ENCODE measurements around the gene TOLLIP. TPM values are rescaled to one million over a fixed set of nuclear protein-coding genes. Genes with fewer than 3 reads are reported as not detected.
A peak's percentile ranks its signal among the peaks of the same experiment; 100 is the strongest.
"Not testable (repeated sequence)": the region's sequence is repeated elsewhere in the genome, so short reads cannot be mapped to it uniquely, and the experiment has no call there.

The TOLLIP gene
- total RNA-seq, 1 donor from 2014 or later, result 65.3 TPM

DNA sequence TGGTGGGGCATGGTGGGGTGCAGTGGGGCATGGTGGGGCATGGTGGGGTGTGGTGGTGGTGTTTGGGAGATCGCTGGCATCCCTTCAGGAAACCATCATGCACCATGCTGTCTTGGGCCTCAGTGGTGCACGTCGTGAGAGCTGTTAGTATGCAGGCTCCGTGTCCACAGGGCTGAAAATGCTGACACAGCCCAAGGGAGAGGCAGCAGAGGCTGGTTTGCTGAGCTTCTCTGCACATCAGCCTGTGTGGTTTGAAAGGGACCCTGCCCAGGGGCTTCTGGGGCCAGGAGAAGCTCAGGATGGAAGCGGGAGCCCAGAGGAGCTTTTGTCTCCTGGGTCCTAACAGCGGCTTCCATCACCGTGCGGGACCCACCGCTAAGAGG lies 56.3 kb downstream of the TOLLIP start:
- DNase-seq (ENCODE audit: low spot score), result no peak
- Mint-ChIP-seq H3K36me3 (ENCODE audit: low read depth, unreplicated experiment) (peaks cover 8% of the 10 kb centered on the region), H3K27ac (ENCODE audit: unreplicated experiment) (no peak overlapping the region), H3K4me3 (ENCODE audit: unreplicated experiment) (no peak overlapping the region), H3K9me3 (ENCODE audit: unreplicated experiment) (no peaks in the 10 kb centered on the region), H3K27me3 (ENCODE audit: unreplicated experiment) (peaks cover 18% of the 10 kb centered on the region), H3K4me1 (ENCODE audit: unreplicated experiment) (no peaks in the 10 kb centered on the region)
- TF ChIP-seq, protein P1, sequence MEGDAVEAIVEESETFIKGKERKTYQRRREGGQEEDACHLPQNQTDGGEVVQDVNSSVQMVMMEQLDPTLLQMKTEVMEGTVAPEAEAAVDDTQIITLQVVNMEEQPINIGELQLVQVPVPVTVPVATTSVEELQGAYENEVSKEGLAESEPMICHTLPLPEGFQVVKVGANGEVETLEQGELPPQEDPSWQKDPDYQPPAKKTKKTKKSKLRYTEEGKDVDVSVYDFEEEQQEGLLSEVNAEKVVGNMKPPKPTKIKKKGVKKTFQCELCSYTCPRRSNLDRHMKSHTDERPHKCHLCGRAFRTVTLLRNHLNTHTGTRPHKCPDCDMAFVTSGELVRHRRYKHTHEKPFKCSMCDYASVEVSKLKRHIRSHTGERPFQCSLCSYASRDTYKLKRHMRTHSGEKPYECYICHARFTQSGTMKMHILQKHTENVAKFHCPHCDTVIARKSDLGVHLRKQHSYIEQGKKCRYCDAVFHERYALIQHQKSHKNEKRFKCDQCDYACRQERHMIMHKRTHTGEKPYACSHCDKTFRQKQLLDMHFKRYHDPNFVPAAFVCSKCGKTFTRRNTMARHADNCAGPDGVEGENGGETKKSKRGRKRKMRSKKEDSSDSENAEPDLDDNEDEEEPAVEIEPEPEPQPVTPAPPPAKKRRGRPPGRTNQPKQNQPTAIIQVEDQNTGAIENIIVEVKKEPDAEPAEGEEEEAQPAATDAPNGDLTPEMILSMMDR (IDR thresholded peaks at IDR 0.05; ENCODE audit: unreplicated experiment), result no peak

DNA sequence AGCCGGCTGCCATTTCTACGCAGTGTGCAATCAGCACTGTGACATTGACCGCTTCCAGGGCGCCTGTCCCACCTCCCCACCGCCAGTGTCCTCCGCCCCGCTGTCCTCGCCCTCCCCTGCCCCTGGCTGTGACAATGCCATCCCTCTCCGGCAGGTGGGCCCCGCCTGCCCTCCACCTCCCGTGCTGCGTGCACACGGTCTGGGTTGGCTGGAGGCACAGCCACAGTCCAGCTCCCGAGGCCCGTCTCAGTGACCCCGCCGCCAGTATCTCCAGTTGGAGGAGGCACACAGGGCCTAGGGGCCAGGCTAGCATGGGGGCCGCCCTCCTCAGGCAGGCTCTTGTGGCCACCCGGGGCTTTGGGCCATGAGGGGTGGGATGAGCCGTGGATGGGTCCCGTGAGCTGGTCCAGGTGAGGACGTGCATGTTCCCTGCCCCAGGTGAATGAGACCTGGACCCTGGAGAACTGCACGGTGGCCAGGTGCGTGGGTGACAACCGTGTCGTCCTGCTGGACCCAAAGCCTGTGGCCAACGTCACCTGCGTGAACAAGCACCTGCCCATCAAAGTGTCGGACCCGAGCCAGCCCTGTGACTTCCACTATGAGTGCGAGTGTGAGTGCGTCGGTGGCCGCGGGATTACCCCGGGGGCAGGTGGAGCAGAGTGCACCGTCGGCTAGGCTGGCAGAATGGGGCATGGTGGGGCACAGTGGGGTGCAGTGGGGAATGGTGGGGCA lies 56.9 kb downstream of the TOLLIP start:
- DNase-seq (ENCODE audit: low spot score), result no peak
- H3K36me3 Mint-ChIP-seq (ENCODE audit: low read depth, unreplicated experiment), result peaks cover 8% of the 10 kb centered on the region
- H3K27me3 Mint-ChIP-seq (ENCODE audit: unreplicated experiment), result peaks cover 18% of the 10 kb centered on the region
- H3K9me3 Mint-ChIP-seq (ENCODE audit: unreplicated experiment), result no peaks in the 10 kb centered on the region
- H3K4me3 Mint-ChIP-seq (ENCODE audit: unreplicated experiment), result peak overlapping the region; percentile 37
- TF ChIP-seq, protein P1 (IDR thresholded peaks at IDR 0.05; ENCODE audit: unreplicated experiment), result no peak
- H3K4me1 Mint-ChIP-seq (ENCODE audit: unreplicated experiment), result no peaks in the 10 kb centered on the region
- H3K27ac Mint-ChIP-seq (ENCODE audit: unreplicated experiment), result no peak overlapping the region

DNA sequence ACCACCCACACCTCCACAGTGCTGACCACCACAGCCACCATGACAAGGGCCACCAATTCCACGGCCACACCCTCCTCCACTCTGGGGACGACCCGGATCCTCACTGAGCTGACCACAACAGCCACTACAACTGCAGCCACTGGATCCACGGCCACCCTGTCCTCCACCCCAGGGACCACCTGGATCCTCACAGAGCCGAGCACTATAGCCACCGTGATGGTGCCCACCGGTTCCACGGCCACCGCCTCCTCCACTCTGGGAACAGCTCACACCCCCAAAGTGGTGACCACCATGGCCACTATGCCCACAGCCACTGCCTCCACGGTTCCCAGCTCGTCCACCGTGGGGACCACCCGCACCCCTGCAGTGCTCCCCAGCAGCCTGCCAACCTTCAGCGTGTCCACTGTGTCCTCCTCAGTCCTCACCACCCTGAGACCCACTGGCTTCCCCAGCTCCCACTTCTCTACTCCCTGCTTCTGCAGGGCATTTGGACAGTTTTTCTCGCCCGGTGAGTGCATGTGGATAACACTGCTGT lies 58.1 kb downstream of the TOLLIP start:
- H3K36me3 Mint-ChIP-seq (ENCODE audit: low read depth, unreplicated experiment), result peaks cover 11% of the 10 kb centered on the region
- H3K4me1 Mint-ChIP-seq (ENCODE audit: unreplicated experiment), result no peaks in the 10 kb centered on the region
- no peak for DNase-seq (ENCODE audit: low spot score)
- peak overlapping the region; percentile 57 for H3K27ac Mint-ChIP-seq (ENCODE audit: unreplicated experiment)
- TF ChIP-seq, protein P1 (IDR thresholded peaks at IDR 0.05; ENCODE audit: unreplicated experiment), result no peak
- H3K27me3 Mint-ChIP-seq (ENCODE audit: unreplicated experiment), result peaks cover 20% of the 10 kb centered on the region
- H3K4me3 Mint-ChIP-seq (ENCODE audit: unreplicated experiment), result no peak overlapping the region
- no peaks in the 10 kb centered on the region for H3K9me3 Mint-ChIP-seq (ENCODE audit: unreplicated experiment)

DNA sequence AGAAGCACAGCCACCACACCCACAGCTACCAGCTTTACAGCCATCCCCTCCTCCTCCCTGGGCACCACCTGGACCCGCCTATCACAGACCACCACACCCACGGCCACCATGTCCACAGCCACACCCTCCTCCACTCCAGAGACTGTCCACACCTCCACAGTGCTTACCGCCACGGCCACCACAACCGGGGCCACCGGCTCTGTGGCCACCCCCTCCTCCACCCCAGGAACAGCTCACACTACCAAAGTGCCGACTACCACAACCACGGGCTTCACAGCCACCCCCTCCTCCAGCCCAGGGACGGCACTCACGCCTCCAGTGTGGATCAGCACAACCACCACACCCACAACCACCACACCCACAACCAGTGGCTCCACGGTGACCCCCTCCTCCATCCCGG lies 59.0 kb downstream of the TOLLIP start:
- not testable (repeated sequence) for H3K4me3 Mint-ChIP-seq (ENCODE audit: unreplicated experiment); H3K4me1 Mint-ChIP-seq (ENCODE audit: unreplicated experiment); DNase-seq (ENCODE audit: low spot score); H3K9me3 Mint-ChIP-seq (ENCODE audit: unreplicated experiment); H3K27ac Mint-ChIP-seq (ENCODE audit: unreplicated experiment)
- peaks cover 23% of the 10 kb centered on the region for H3K27me3 Mint-ChIP-seq (ENCODE audit: unreplicated experiment)
- H3K36me3 Mint-ChIP-seq (ENCODE audit: low read depth, unreplicated experiment), result peaks cover 12% of the 10 kb centered on the region

DNA sequence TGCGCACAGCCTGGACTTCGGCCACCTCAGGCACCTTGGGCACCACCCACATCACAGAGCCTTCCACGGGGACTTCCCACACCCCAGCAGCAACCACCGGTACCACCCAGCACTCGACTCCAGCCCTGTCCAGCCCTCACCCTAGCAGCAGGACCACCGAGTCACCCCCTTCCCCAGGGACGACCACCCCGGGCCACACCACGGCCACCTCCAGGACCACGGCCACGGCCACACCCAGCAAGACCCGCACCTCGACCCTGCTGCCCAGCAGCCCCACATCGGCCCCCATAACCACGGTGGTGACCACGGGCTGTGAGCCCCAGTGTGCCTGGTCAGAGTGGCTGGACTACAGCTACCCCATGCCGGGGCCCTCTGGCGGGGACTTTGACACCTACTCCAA lies 60.5 kb downstream of the TOLLIP start:
- not testable (repeated sequence) for H3K27ac Mint-ChIP-seq (ENCODE audit: unreplicated experiment); H3K9me3 Mint-ChIP-seq (ENCODE audit: unreplicated experiment); DNase-seq (ENCODE audit: low spot score); H3K4me1 Mint-ChIP-seq (ENCODE audit: unreplicated experiment); H3K4me3 Mint-ChIP-seq (ENCODE audit: unreplicated experiment)
- Mint-ChIP-seq H3K36me3 (ENCODE audit: low read depth, unreplicated experiment) (peaks cover 12% of the 10 kb centered on the region), H3K27me3 (ENCODE audit: unreplicated experiment) (peaks cover 20% of the 10 kb centered on the region)

DNA sequence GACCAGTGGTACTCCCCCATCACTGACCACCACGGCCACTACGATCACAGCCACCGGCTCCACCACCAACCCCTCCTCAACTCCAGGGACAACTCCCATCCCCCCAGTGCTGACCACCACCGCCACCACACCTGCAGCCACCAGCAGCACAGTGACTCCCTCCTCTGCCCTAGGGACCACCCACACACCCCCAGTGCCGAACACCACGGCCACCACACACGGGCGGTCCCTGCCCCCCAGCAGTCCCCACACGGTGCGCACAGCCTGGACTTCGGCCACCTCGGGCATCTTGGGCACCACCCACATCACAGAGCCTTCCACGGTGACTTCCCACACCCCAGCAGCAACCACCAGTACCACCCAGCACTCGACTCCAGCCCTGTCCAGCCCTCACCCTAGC lies 62.4 kb downstream of the TOLLIP start:
- H3K27ac Mint-ChIP-seq (ENCODE audit: unreplicated experiment); DNase-seq (ENCODE audit: low spot score); H3K4me1 Mint-ChIP-seq (ENCODE audit: unreplicated experiment); H3K4me3 Mint-ChIP-seq (ENCODE audit: unreplicated experiment); H3K36me3 Mint-ChIP-seq (ENCODE audit: low read depth, unreplicated experiment); H3K9me3 Mint-ChIP-seq (ENCODE audit: unreplicated experiment): not testable (repeated sequence)
- peaks cover 19% of the 10 kb centered on the region for H3K27me3 Mint-ChIP-seq (ENCODE audit: unreplicated experiment)

DNA sequence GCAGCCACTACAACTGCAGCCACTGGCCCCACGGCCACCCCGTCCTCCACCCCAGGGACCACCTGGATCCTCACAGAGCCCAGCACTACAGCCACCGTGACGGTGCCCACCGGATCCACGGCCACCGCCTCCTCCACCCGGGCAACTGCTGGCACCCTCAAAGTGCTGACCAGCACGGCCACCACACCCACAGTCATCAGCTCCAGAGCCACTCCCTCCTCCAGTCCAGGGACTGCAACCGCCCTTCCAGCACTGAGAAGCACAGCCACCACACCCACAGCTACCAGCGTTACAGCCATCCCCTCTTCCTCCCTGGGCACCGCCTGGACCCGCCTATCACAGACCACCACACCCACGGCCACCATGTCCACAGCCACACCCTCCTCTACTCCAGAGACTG lies 63.1 kb downstream of the TOLLIP start:
- H3K27me3 Mint-ChIP-seq (ENCODE audit: unreplicated experiment), result peaks cover 18% of the 10 kb centered on the region
- H3K27ac Mint-ChIP-seq (ENCODE audit: unreplicated experiment); DNase-seq (ENCODE audit: low spot score): not testable (repeated sequence)

DNA sequence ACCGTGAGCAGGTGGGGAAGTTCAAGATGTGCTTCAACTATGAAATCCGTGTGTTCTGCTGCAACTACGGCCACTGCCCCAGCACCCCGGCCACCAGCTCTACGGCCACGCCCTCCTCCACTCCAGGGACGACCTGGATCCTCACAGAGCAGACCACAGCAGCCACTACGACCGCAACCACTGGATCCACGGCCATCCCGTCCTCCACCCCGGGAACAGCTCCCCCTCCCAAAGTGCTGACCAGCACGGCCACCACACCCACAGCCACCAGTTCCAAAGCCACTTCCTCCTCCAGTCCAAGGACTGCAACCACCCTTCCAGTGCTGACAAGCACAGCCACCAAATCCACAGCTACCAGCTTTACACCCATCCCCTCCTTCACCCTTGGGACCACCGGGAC lies 63.7 kb downstream of the TOLLIP start:
- Mint-ChIP-seq H3K27me3 (ENCODE audit: unreplicated experiment) (peaks cover 17% of the 10 kb centered on the region), H3K9me3 (ENCODE audit: unreplicated experiment) (peaks cover 11% of the 10 kb centered on the region)
- H3K4me1 Mint-ChIP-seq (ENCODE audit: unreplicated experiment); H3K4me3 Mint-ChIP-seq (ENCODE audit: unreplicated experiment); H3K36me3 Mint-ChIP-seq (ENCODE audit: low read depth, unreplicated experiment); DNase-seq (ENCODE audit: low spot score); H3K27ac Mint-ChIP-seq (ENCODE audit: unreplicated experiment): not testable (repeated sequence)

More for the DNA sequence above, 63.1 kb downstream of the TOLLIP start:
- not testable (repeated sequence) for H3K4me3 Mint-ChIP-seq (ENCODE audit: unreplicated experiment); H3K4me1 Mint-ChIP-seq (ENCODE audit: unreplicated experiment); H3K36me3 Mint-ChIP-seq (ENCODE audit: low read depth, unreplicated experiment)
- H3K9me3 Mint-ChIP-seq (ENCODE audit: unreplicated experiment), result peaks cover 11% of the 10 kb centered on the region

DNA sequence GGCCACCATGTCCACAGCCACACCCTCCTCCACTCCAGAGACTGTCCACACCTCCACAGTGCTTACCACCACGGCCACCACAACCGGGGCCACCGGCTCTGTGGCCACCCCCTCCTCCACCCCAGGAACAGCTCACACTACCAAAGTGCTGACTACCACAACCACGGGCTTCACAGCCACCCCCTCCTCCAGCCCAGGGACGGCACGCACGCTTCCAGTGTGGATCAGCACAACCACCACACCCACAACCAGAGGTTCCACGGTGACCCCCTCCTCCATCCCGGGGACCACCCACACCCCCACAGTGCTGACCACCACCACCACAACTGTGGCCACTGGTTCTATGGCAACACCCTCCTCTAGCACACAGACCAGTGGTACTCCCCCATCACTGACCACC lies 64.9 kb downstream of the TOLLIP start:
- not testable (repeated sequence) for H3K4me1 Mint-ChIP-seq (ENCODE audit: unreplicated experiment); H3K4me3 Mint-ChIP-seq (ENCODE audit: unreplicated experiment); H3K36me3 Mint-ChIP-seq (ENCODE audit: low read depth, unreplicated experiment); DNase-seq (ENCODE audit: low spot score); H3K27ac Mint-ChIP-seq (ENCODE audit: unreplicated experiment)
- H3K9me3 Mint-ChIP-seq (ENCODE audit: unreplicated experiment), result peaks cover 11% of the 10 kb centered on the region
- H3K27me3 Mint-ChIP-seq (ENCODE audit: unreplicated experiment), result peaks cover 16% of the 10 kb centered on the region
